Kidney (tissue), 14 donors: ENCODE data around the gene RASD1. TPM values are rescaled to one million over a fixed set of nuclear protein-coding genes. Genes with fewer than 3 reads are reported as not detected.
A peak's percentile ranks its signal among the peaks of the same experiment; 100 is the strongest.

Experiments used
- DNase-seq, 5 donors: peaks; one replicate each; pipeline ENCODE4 v3.0.0-alpha.2; 2013 to 2020
- FAIRE-seq: peaks from 2 replicates; lab custom pipeline; 2012; peaks lifted over from hg19 to GRCh38; lab: Jason Lieb, UNC
- H3K27ac ChIP-seq, 2 donors: one replicate each; pipeline ENCODE4 v1.7.0; 2013; ENCODE audit warnings: low read depth in 2 of 2, low read length in 2 of 2, inconsistent platforms in 1 of 2
- H3K27me3 ChIP-seq: one replicate; pipeline ENCODE4 v1.7.1; 2013; ENCODE audit warnings: low read length, inconsistent platforms; ENCODE audit not compliant: control insufficient read depth, insufficient read depth
- H3K36me3 ChIP-seq, 3 donors: one replicate each; pipeline versions ENCODE4 v1.7.0 to v1.7.1; 2013; ENCODE audit warnings: low read length in 3 of 3, control low read depth in 1 of 3, inconsistent platforms in 1 of 3; ENCODE audit not compliant: insufficient read depth in 3 of 3, control insufficient read depth in 2 of 3
- H3K4me1 ChIP-seq, 3 donors: one replicate each; pipeline versions ENCODE4 v1.7.0 to v1.7.1; 2013; ENCODE audit warnings: low read length in 3 of 3, inconsistent platforms in 1 of 3, low read depth in 1 of 3; ENCODE audit not compliant: control insufficient read depth in 2 of 3, insufficient read depth in 2 of 3
- H3K4me3 ChIP-seq, 3 donors: one replicate each; pipeline versions ENCODE4 v1.7.0 to v1.8.1; 2013; ENCODE audit warnings: low read length in 3 of 3, control low read depth in 1 of 3, inconsistent platforms in 1 of 3
- H3K9ac ChIP-seq, 3 donors: one replicate each; pipeline versions ENCODE4 v1.7.0 to v1.7.1; 2013; ENCODE audit warnings: low read length in 3 of 3, control low read depth in 1 of 3, inconsistent platforms in 1 of 3
- H3K9me3 ChIP-seq, 3 donors: one replicate each; pipeline versions ENCODE4 v1.7.0 to v1.7.1; 2013; ENCODE audit warnings: low read length in 3 of 3, control low read depth in 1 of 3, inconsistent platforms in 1 of 3; ENCODE audit not compliant: control insufficient read depth in 2 of 3, insufficient read depth in 1 of 3
- CTCF ChIP-seq: IDR thresholded peaks from 3 replicates; pipeline ENCODE4 v1.5.1; 2012; ENCODE audit warnings: mild to moderate bottlenecking, moderate library complexity, borderline replicate concordance; ENCODE audit not compliant: insufficient read depth; ENCODE audit errors: extremely low read depth
- intact Hi-C: fragments of 100-400 bp; cut with DNase I; formaldehyde crosslinking; loops from one replicate; pipeline ENCODE4 v1.11.1; 2022
- polyA plus RNA-seq: library from polyadenylated mRNA; stranded (reverse); fragments of 350-450 nt; fragmentation: Illumina TruSeq; extraction: RNeasy Lipid Tissue Mini Kit (QIAGEN cat#74804); gene quantifications from one replicate; pipeline ENCODE4 v1.2.3, GENCODE V29; 2014; ENCODE audit warnings: low read depth, low replicate concordance; ENCODE audit not compliant: insufficient read depth
- total RNA-seq: library from RNA; stranded (reverse); fragmentation: NEBNext Ultra II Directional; extraction: Animal tissue kit (Norgen Biotek cat#: 25700); gene quantifications from one replicate; pipeline ENCODE4 v1.2.1, GENCODE V29; 2021
- donor health status: control.
- donor health status: control.
- donor health status: control.
- donor health status: control.
- donor health status: control.
- donor health status: DM: yes; HTN: yes; CAD: no.
- donor health status: Normal renal cell carcinoma (clear cell type).

The RASD1 gene
- total and polyA plus RNA-seq, 2 donors from 2014 or later, result 103 to 147 TPM

GRCh38 chr17:17542906-17543635 is 46.9 kb upstream of the RASD1 start:
- TF ChIP-seq CTCF, result no peak
- H3K4me3 ChIP-seq, result no peak overlapping the region
- no peak overlapping the region for H3K27ac ChIP-seq
- FAIRE-seq (no peak), DNase-seq (peak in 1 of 5 donors; percentile 49)
- no peaks in the 10 kb centered on the region for H3K36me3 ChIP-seq
- no peaks in the 10 kb centered on the region for H3K27me3 ChIP-seq
- H3K9ac ChIP-seq, result no peak overlapping the region
- intact Hi-C loops, result no loop called here
- H3K4me1 ChIP-seq, result peaks cover 0 to 8% (median 0%) of the 10 kb centered on the region in 3 donors
- no peaks in the 10 kb centered on the region for H3K9me3 ChIP-seq

DNA sequence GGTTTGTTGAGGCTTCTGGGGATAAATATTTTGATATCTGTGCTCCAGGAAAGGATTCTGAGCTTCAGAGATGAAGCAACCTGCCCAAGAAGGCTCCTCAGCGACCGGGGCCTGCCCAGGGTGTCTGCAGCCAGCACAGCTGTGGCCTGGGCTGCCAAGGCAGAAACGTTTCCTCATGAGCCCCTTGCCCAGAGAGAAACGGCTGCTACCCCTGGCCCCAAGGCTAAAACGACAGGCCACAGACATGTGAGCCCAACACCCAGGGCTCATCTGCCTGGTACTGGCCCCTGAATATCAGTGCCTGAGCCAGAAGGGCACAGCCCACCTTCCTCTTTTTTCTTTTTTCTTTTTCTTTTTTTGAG is 45.4 kb upstream of the RASD1 start:
- H3K27me3 ChIP-seq, result no peaks in the 10 kb centered on the region
- DNase-seq (no peak), FAIRE-seq (no peak)
- no peaks in the 10 kb centered on the region for H3K36me3 ChIP-seq
- intact Hi-C loops, result no loop called here
- no peak overlapping the region for H3K4me3 ChIP-seq
- H3K9me3 ChIP-seq, result no peaks in the 10 kb centered on the region
- no peak overlapping the region for H3K27ac ChIP-seq
- no peak overlapping the region for H3K9ac ChIP-seq
- no peak for TF ChIP-seq CTCF
- peaks cover 0 to 2% (median 0%) of the 10 kb centered on the region in 3 donors for H3K4me1 ChIP-seq

- no peaks in the 10 kb centered on the region for H3K27me3 ChIP-seq
- peak in 1 of 5 donors; percentile 43 for DNase-seq
Measured at GRCh38 chr17:17540935-17541639, 44.9 kb upstream of the RASD1 start.

More at GRCh38 chr17:17540935-17541639, 44.9 kb upstream of the RASD1 start:
- FAIRE-seq, result no peak
- H3K4me1 ChIP-seq, result no peaks in the 10 kb centered on the region
- no peaks in the 10 kb centered on the region for H3K9me3 ChIP-seq
- no peaks in the 10 kb centered on the region for H3K36me3 ChIP-seq
- TF ChIP-seq CTCF, result no peak
- intact Hi-C loops, result no loop called here
- no peak overlapping the region for H3K9ac ChIP-seq
- no peak overlapping the region for H3K4me3 ChIP-seq
- H3K27ac ChIP-seq, result no peak overlapping the region
